IPS DF 4.7 (cell line): ENCODE data around the gene MARCO.
"Not testable (repeated sequence)": the region's sequence is repeated elsewhere in the genome, so short reads cannot be mapped to it uniquely, and the experiment has no call there.

ENCODE experiments used
- DNase-seq: peaks from one replicate; pipeline ENCODE4 v3.0.0-alpha.2; 2013; ENCODE audit warnings: low spot score; ENCODE audit errors: extremely low read depth

MARCO gene

GRCh38 chr2:119037922-119038321 lies 95.9 kb downstream of the MARCO start:
- not testable (repeated sequence) for DNase-seq

DNA sequence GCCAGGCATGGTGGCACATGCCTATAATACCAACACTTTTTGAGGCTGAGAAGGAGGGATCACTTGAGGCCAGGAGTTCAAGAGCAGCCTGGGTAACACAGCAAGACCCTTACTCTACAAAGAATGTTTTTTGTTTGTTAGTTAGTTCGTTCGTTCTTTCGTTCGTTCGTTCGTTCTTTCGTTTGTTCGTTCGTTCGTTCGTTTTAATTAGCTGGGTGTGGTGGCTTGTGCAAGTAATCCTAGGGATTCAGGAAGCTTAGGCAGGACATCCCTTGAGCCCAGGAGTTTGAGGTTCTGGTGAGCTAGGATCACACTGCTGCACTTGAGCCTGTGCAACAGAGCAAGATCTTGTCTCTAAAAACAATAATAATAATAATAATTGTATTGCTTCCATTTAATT lies 98.7 kb downstream of the MARCO start:
- no peak for DNase-seq
